GM23338 (cell line): ENCODE data around the gene RAC3. TPM values are rescaled to one million over a fixed set of nuclear protein-coding genes. Genes with fewer than 3 reads are reported as not detected.

Source experiments
- CREB1 ChIP-seq: fragments of 250-450 bp; sonication (Bioruptor Pico); IDR thresholded peaks from 2 replicates; pipeline ENCODE4 v1.5.0; 2020; ENCODE audit warnings: low read depth, mild to moderate bottlenecking, moderate library complexity
- CTCF ChIP-seq, 2 experiments: fragments of 200-600 bp in 1 of 2; sonication (generic) in 1 of 2; conservative IDR thresholded peaks; 2 replicates each; pipeline versions ENCODE4 v1.5.1 to v1.6.1; 2016 to 2017; ENCODE audit warnings: antibody characterized with exemption in 2 of 2, low read depth in 2 of 2, mild to moderate bottlenecking in 2 of 2, moderate library complexity in 1 of 2
- EZH2 ChIP-seq: fragments of 200-600 bp; sonication (generic); IDR thresholded peaks from one replicate; pipeline ENCODE4 v1.8.0; 2017; ENCODE audit warnings: antibody characterized with exemption, mild to moderate bottlenecking, low read depth; ENCODE audit not compliant: unreplicated experiment
- JUNB ChIP-seq: IDR thresholded peaks from one replicate; pipeline ENCODE4 v1.6.1; 2016; ENCODE audit warnings: antibody characterized with exemption; ENCODE audit not compliant: unreplicated experiment
- NANOG ChIP-seq: IDR thresholded peaks from 2 replicates; pipeline ENCODE4 v1.6.1; 2016; ENCODE audit warnings: antibody characterized with exemption, borderline replicate concordance
- POLR2AphosphoS5 ChIP-seq: IDR thresholded peaks from 2 replicates; pipeline ENCODE4 v1.6.1; 2016; ENCODE audit warnings: antibody characterized with exemption, low read depth
- REST ChIP-seq: IDR thresholded peaks from one replicate; pipeline ENCODE4 v1.6.1; 2018; ENCODE audit warnings: antibody characterized with exemption; ENCODE audit not compliant: unreplicated experiment
- STAT1 ChIP-seq: IDR thresholded peaks from one replicate; pipeline ENCODE4 v1.6.1; 2016; ENCODE audit warnings: antibody characterized with exemption; ENCODE audit not compliant: unreplicated experiment
- ZNF114 ChIP-seq: fragments of 250-450 bp; sonication (Bioruptor Pico); IDR thresholded peaks from 2 replicates; pipeline ENCODE4 v1.5.0; 2020; ENCODE audit warnings: mild to moderate bottlenecking, moderate library complexity
- ZNF462 ChIP-seq: fragments of 250-450 bp; sonication (Bioruptor Pico); IDR thresholded peaks from 2 replicates; pipeline ENCODE4 v1.5.0; 2020; ENCODE audit warnings: mild to moderate bottlenecking, moderate library complexity
- polyA plus RNA-seq: library from polyadenylated mRNA; unstranded; fragments of >200 nt; fragmentation: Nextera tagmentation; extraction: Ambion mirVana; gene quantifications from 2 replicates; pipeline ENCODE4 v1.2.1, GENCODE V29; 2016
- total RNA-seq: library from RNA; depleted of rRNA; stranded (reverse); fragments of >200 nt; shearing (Covaris generic); gene quantifications from 2 replicates; pipeline ENCODE4 v1.2.3, GENCODE V29; 2014

The RAC3 gene
- total and polyA plus RNA-seq, 2 experiments from 2014 or later = 31.5 to 293 TPM

GRCh38 chr17:81998212-81998611, 33.3 kb upstream of the RAC3 start (continued):
- TF ChIP-seq ZNF462 (no peak), CREB1 (CRISPR knock-in tag) (no peak), NANOG (no peak), REST (no peak), POLR2AphosphoS5 (no peak), STAT1 (no peak), CTCF (conservative IDR thresholded peaks at IDR 0.05; ENCODE audit: low read depth in 2 of 2) (no peak), ZNF114 (CRISPR knock-in tag) (no peak), EZH2 (no peak), JUNB (no peak)
